Measurements from ENCODE around the gene MAP3K2.

Gene MAP3K2

DNA sequence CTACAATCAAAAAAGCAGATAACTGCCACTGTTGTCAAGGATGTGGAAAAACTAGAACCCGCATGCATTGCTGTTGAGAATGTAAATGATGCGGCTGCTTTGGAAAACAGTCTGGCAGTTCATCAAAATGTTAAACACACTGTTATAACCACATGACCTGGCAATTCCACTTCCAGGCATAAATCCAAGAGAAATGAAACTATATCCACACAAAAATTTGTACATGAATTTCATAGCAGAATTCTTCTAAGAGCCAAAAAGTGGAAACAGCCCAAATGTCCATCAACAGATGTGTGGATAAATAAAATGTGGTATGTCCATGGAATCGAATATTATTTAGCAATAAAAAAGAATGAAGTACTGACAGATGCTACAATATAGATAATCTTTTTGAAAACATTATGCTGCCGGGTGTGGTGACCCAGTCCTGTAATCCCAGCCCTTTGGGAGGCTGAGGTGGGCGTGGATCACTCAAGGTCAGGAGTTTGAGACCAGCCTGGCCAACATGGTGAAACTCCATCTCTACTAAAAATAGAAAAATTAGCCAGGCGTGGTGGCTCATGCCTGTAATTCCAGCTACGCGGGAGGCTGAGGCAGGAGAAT, 125.9 kb downstream of the MAP3K2 start:
- peaks cover 72% of the 10 kb centered on the region for H3K36me3 ChIP-seq (ENCODE audit: insufficient read depth, low read depth, low read length)
- H3K9ac ChIP-seq (ENCODE audit: low read depth, low read length) = no peak overlapping the region
- no peaks in the 10 kb centered on the region for H3K4me1 ChIP-seq (ENCODE audit: insufficient read depth, low read length)
- no peaks in the 10 kb centered on the region; the same call in 1 of the 2 replicates for H3K9me3 ChIP-seq (ENCODE audit: insufficient read depth, low read depth, low read length)
- H3K27ac ChIP-seq (ENCODE audit: low read length) = no peak overlapping the region
- no peak overlapping the region for H3K4me3 ChIP-seq (ENCODE audit: low read length)
- no peaks in the 10 kb centered on the region for H3K27me3 ChIP-seq (ENCODE audit: insufficient read depth, low read length)

DNA sequence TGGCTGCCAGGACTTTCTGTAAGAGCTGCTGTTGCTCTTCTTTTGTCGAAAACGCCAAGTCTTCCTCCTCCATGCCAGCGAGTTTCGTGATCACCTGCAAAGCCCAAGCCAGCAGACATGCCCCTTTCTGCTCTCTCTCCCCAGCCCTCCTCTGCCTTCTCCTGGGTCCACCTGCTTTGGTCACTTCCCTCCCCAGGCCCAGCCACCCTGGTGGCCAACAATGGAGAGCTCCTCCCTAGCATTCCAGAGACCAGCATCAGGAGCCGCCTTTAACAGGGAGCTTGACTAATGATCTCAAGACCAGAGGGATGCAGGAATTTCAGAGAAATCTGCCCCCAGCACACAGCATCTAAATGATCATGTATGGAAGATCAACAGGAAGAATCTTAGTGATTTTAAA, 128.4 kb downstream of the MAP3K2 start:
- H3K27me3 ChIP-seq (ENCODE audit: insufficient read depth, low read length) = no peaks in the 10 kb centered on the region
- H3K4me1 ChIP-seq (ENCODE audit: insufficient read depth, low read length) = no peaks in the 10 kb centered on the region
- no peak overlapping the region for H3K27ac ChIP-seq (ENCODE audit: low read length)
- no peak overlapping the region for H3K9ac ChIP-seq (ENCODE audit: low read depth, low read length)
- H3K36me3 ChIP-seq (ENCODE audit: insufficient read depth, low read depth, low read length) = peaks cover 69% of the 10 kb centered on the region
- H3K4me3 ChIP-seq (ENCODE audit: low read length) = no peak overlapping the region
- no peaks in the 10 kb centered on the region for H3K9me3 ChIP-seq (ENCODE audit: insufficient read depth, low read depth, low read length)

DNA sequence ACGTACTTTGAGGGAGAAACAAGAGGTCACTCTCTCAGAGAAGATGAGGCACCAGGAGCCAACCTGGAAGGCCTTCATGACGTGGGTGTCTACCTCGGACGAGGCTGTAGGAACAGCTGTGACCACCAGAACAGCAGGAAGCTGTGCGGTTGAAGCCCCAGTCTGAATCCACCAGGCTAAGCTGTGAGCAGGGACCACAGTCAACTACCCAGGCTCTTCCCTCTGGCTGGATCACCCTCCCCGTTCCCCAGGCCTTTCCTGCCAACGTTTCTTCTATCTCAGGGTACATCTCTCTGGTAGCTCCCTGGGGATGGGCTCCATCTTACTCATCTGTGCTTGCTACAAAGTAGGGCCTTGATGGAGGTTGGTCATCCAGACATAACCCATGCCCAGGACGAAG, 130.9 kb downstream of the MAP3K2 start:
- peaks cover 55% of the 10 kb centered on the region for H3K36me3 ChIP-seq (ENCODE audit: insufficient read depth, low read depth, low read length)
- no peaks in the 10 kb centered on the region for H3K4me1 ChIP-seq (ENCODE audit: insufficient read depth, low read length)
- no peak overlapping the region for H3K4me3 ChIP-seq (ENCODE audit: low read length)
- H3K9me3 ChIP-seq (ENCODE audit: insufficient read depth, low read depth, low read length) = no peaks in the 10 kb centered on the region
- no peak overlapping the region for H3K9ac ChIP-seq (ENCODE audit: low read depth, low read length)
- no peak overlapping the region for H3K27ac ChIP-seq (ENCODE audit: low read length)
- H3K27me3 ChIP-seq (ENCODE audit: insufficient read depth, low read length) = no peaks in the 10 kb centered on the region

DNA sequence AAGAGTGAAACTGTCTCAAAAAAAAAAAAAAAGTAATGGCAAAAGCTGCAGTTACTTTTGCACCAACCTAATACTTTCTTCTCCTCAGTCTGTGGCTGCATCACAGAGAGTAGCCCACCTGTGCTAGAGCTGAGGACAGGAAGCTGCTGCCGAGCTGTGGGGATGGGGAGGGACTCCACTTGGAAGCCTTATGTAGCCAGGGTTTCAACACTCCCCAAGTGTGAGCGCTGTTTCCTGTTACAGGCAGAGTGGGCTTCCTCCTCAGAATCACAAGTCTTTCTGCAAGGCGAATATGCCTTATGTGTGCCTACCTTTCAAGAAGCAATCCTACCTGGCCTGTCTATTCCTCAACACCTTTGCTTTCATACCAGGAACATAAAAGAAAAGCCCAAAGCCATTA, 131.4 kb downstream of the MAP3K2 start:
- Histone ChIP-seq H3K4me3 (ENCODE audit: low read length) (no peak overlapping the region), H3K27me3 (ENCODE audit: insufficient read depth, low read length) (no peaks in the 10 kb centered on the region), H3K27ac (ENCODE audit: low read length) (no peak overlapping the region), H3K9ac (ENCODE audit: low read depth, low read length) (no peak overlapping the region), H3K4me1 (ENCODE audit: insufficient read depth, low read length) (no peaks in the 10 kb centered on the region), H3K9me3 (ENCODE audit: insufficient read depth, low read depth, low read length) (no peaks in the 10 kb centered on the region), H3K36me3 (ENCODE audit: insufficient read depth, low read depth, low read length) (peaks cover 51% of the 10 kb centered on the region)

DNA sequence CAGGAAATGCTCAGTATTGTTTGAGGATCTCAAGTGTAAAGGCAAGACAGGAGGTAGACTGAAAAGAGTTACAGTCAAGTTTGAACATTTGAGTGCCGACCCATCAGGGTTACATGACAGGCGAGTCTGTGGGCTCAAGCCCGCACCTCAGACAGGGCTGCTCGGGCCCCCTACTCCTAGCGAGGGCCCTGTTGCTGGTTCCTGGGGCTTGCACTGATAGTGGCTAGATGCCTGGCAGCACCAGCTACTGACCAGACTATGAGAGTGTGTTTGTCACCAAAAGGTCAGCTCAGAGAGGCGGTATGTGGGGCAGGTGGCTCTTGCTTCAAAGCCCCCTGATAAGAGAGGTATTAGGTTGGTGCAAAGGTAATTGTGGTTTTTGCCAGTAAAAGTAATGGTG, 132.1 kb downstream of the MAP3K2 start:
- H3K27ac ChIP-seq (ENCODE audit: low read length) = no peak overlapping the region
- no peak overlapping the region for H3K9ac ChIP-seq (ENCODE audit: low read depth, low read length)
- H3K4me3 ChIP-seq (ENCODE audit: low read length) = no peak overlapping the region
- H3K36me3 ChIP-seq (ENCODE audit: insufficient read depth, low read depth, low read length) = peaks cover 44% of the 10 kb centered on the region
- no peaks in the 10 kb centered on the region for H3K27me3 ChIP-seq (ENCODE audit: insufficient read depth, low read length)
- no peaks in the 10 kb centered on the region for H3K9me3 ChIP-seq (ENCODE audit: insufficient read depth, low read depth, low read length)
- no peaks in the 10 kb centered on the region for H3K4me1 ChIP-seq (ENCODE audit: insufficient read depth, low read length)

DNA sequence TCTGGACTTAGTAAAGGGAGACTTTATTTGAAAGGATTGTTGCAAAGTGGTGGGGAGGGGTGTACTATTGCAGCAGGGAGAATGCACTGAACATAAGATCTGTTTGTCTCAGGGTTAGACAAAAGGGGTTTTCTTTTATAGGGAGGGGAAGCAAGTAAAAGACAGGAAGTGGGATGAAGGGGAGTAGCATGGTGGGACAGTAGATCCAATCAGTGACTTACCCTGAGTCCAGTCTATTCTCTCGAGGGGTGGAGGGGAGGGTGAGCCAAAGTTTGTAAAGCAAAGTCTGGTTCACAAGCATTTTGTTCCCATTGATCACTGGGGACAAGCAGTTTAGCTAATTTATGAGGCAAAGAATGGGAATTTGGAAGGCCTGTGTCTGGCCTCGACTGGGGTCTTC, 132.6 kb downstream of the MAP3K2 start:
- no peaks in the 10 kb centered on the region for H3K27me3 ChIP-seq (ENCODE audit: insufficient read depth, low read length)
- H3K4me3 ChIP-seq (ENCODE audit: low read length) = no peak overlapping the region
- H3K4me1 ChIP-seq (ENCODE audit: insufficient read depth, low read length) = no peaks in the 10 kb centered on the region
- H3K9me3 ChIP-seq (ENCODE audit: insufficient read depth, low read depth, low read length) = no peaks in the 10 kb centered on the region
- H3K27ac ChIP-seq (ENCODE audit: low read length) = no peak overlapping the region
- no peak overlapping the region for H3K9ac ChIP-seq (ENCODE audit: low read depth, low read length)
- H3K36me3 ChIP-seq (ENCODE audit: insufficient read depth, low read depth, low read length) = peaks cover 38% of the 10 kb centered on the region

DNA sequence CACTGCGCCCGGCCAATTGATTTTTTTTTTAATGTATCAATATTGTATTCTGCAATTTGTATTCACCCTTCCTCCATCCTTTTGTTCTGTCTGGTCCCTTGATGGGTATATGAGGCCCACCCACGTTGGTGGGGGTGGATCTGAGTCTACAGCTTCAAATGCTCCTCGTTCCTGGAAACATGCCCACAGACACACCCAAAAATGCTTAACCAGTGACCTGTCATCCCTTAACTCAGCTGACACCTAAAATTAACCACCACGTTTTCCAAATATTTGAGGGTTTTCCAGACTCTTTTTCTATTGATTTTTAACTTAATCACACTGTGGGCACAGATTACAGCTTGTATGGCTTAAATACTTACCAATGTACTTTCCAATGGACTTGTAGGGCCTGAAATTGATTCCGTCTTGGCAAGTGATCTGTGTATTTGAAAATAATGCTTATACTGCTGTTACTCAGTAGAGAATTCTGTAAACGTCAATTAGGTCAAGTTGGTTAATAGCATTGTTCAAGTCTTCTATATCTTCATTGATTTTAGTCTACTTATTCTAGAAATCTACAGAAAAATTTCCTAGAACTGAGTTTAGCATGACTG, 133.3 kb downstream of the MAP3K2 start:
- no peaks in the 10 kb centered on the region for H3K9me3 ChIP-seq (ENCODE audit: insufficient read depth, low read depth, low read length)
- no peaks in the 10 kb centered on the region for H3K4me1 ChIP-seq (ENCODE audit: insufficient read depth, low read length)
- no peak overlapping the region for H3K27ac ChIP-seq (ENCODE audit: low read length)
- peaks cover 32% of the 10 kb centered on the region for H3K36me3 ChIP-seq (ENCODE audit: insufficient read depth, low read depth, low read length)
- H3K9ac ChIP-seq (ENCODE audit: low read depth, low read length) = no peak overlapping the region
- H3K27me3 ChIP-seq (ENCODE audit: insufficient read depth, low read length) = no peaks in the 10 kb centered on the region
- H3K4me3 ChIP-seq (ENCODE audit: low read length) = no peak overlapping the region

Data from iPS-20b (cell line).